Testis (tissue), 2 donors: ENCODE measurements around the gene PAX7.

Experiments
- POLR2A ChIP-seq: fragments of 450-650 bp; IDR thresholded peaks from one replicate; pipeline ENCODE4 v1.6.1; 2017; ENCODE audit warnings: antibody characterized with exemption, mild to moderate bottlenecking, moderate library complexity
- TF ChIP-seq, protein P1 (sequence below), 3 experiments: fragments of 450-650 bp in 2 of 3; fragments of 200-600 bp in 1 of 3; sonication (generic) in 1 of 3; IDR thresholded peaks; one replicate each; pipeline ENCODE4 v1.5.1; 2016 to 2019; ENCODE audit warnings: antibody characterized with exemption in 3 of 3, mild to moderate bottlenecking in 2 of 3, moderate library complexity in 1 of 3

DNA sequence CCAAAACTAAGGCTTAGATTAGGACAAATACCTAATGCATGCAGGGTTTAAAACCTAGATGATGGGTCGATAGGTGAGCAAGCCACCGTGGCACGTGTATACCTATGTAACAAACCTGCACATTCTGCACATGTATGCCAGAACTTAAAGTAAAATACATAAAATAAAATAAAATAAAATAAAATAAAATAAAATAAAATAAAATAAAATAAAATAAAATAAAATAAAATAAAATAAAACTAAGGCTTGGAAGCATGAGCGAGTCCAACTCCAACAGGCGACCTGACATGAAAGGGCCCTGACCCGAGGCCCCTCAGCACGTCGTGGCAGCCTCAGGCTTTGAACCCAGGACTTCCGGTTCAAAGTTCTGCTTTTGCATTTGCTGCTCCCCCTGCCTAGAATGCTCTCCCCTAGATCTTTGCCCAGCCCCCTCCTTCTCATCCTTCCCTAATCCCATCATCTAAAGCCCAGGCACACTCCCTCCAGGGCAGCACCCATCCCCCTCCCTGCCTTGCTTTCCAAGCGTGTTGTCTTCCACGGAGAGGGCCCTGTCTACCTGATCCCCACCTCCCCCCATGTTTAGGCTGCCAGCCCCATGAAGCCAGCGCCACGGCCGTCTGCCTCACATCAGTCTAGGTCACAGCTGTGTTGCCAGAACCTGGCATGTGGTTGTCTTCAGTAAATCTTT lies 164.5 kb downstream of the PAX7 start:
- TF ChIP-seq, protein P1, sequence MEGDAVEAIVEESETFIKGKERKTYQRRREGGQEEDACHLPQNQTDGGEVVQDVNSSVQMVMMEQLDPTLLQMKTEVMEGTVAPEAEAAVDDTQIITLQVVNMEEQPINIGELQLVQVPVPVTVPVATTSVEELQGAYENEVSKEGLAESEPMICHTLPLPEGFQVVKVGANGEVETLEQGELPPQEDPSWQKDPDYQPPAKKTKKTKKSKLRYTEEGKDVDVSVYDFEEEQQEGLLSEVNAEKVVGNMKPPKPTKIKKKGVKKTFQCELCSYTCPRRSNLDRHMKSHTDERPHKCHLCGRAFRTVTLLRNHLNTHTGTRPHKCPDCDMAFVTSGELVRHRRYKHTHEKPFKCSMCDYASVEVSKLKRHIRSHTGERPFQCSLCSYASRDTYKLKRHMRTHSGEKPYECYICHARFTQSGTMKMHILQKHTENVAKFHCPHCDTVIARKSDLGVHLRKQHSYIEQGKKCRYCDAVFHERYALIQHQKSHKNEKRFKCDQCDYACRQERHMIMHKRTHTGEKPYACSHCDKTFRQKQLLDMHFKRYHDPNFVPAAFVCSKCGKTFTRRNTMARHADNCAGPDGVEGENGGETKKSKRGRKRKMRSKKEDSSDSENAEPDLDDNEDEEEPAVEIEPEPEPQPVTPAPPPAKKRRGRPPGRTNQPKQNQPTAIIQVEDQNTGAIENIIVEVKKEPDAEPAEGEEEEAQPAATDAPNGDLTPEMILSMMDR (IDR thresholded peaks at IDR 0.05) = no peak
- no peak for TF ChIP-seq POLR2A
